Heart right ventricle (tissue), 16 donors: ENCODE data around the gene LBX1. TPM values are rescaled to one million over a fixed set of nuclear protein-coding genes. Genes with fewer than 3 reads are reported as not detected.

ENCODE experiments used
- ATAC-seq, 8 donors: fragments of 200-7000 bp; cut with Tn5 transposase; one replicate each; pipeline ENCODE4 v1.9.1; 2020; ENCODE audit warnings: mild to moderate bottlenecking in 8 of 8, moderate library complexity in 8 of 8, moderate number of reproducible peaks in 1 of 8
- DNase-seq, 2 donors: peaks; one replicate each; pipeline ENCODE4 v3.0.0-alpha.2; 2020
- H3K27ac ChIP-seq, 10 donors: fragments of 200-600 bp; sonication (generic) in 2 of 10; one replicate each; pipeline versions ENCODE4 v1.5.0 to v1.8.0; 2020 to 2022; ENCODE audit warnings: mild to moderate bottlenecking in 3 of 10
- H3K27me3 ChIP-seq, 7 donors: fragments of 200-600 bp; one replicate each; pipeline ENCODE4 v1.8.0; 2021 to 2022; ENCODE audit warnings: mild to moderate bottlenecking in 2 of 7
- H3K36me3 ChIP-seq, 9 donors: fragments of 200-600 bp; sonication (generic) in 1 of 9; one replicate each; pipeline versions ENCODE4 v1.5.0 to v1.8.0; 2020 to 2022; ENCODE audit warnings: mild to moderate bottlenecking in 2 of 9
- H3K4me1 ChIP-seq, 9 donors: fragments of 200-600 bp; sonication (generic) in 1 of 9; one replicate each; pipeline versions ENCODE4 v1.5.0 to v1.8.0; 2020 to 2022; ENCODE audit warnings: mild to moderate bottlenecking in 4 of 9
- H3K4me3 ChIP-seq, 10 donors: fragments of 200-600 bp; sonication (generic) in 2 of 10; one replicate each; pipeline versions ENCODE4 v1.5.0 to v1.8.0; 2020 to 2022; ENCODE audit warnings: mild to moderate bottlenecking in 7 of 10, moderate library complexity in 2 of 10
- H3K9me3 ChIP-seq, 11 donors: fragments of 200-600 bp in 10 of 11; sonication (generic) in 2 of 11; one replicate each; pipeline versions ENCODE4 v1.5.0 to v1.8.0; 2013 to 2022; ENCODE audit warnings: mild to moderate bottlenecking in 2 of 11, control low read depth in 1 of 11, moderate library complexity in 1 of 11
- WGBS, 2 donors: extraction: QIAGEN DNeasy Blood & Tissue Kit; methylation state at CpG; one replicate each; pipeline ENCODE4 v1.1.7; 2013; ENCODE audit warnings: inconsistent platforms in 1 of 2; 5-methylcytosine and 5-hydroxymethylcytosine counted together
- intact Hi-C, 10 donors: fragments of 100-400 bp; cut with DNase I; formaldehyde crosslinking; loops; one replicate each; pipeline versions ENCODE4 v1.11.1 to v1.14.2; 2022
- polyA plus RNA-seq, 2 donors: library from polyadenylated mRNA; stranded (reverse); fragments of 200-250 nt; gene quantifications; one replicate each; pipeline ENCODE4 v1.2.3, GENCODE V29; 2013
- total RNA-seq, 10 donors: library from RNA; stranded (reverse); fragmentation: NEBNext Ultra II Directional in 3 of 10; extraction: Animal tissue kit (Norgen Biotek cat#: 25700) in 3 of 10; gene quantifications; one replicate each; pipeline versions ENCODE4 v1.2.1 to v1.2.4, GENCODE V29; 2021 to 2023
- TF ChIP-seq, protein P1 (sequence below), 9 donors: fragments of 200-600 bp; sonication (generic) in 2 of 9; IDR thresholded peaks; one replicate each; pipeline versions ENCODE4 v1.5.0 to v1.8.0; 2021 to 2022; ENCODE audit warnings: antibody characterized with exemption in 9 of 9, mild to moderate bottlenecking in 5 of 9, moderate library complexity in 1 of 9
- donor health status: Arrhythmogenic right ventricular cardiomyopathy.
- donor health status: ischemic (EF 13 %, LVEDD 7.1; RV severe dilation, severe dysfunction).
- donor health status: healthy with polysubstance abuse.
- donor health status: DM: no; HTN: yes; CAD: no.
- donor health status: DM: no; HTN: no; CAD: no.
- donor health status: ischemic (EF 25% LVEDD 6.9; RV normal size, moderate dysfunction).
- donor health status: ischemic (EF 25% LVEDD 5.7; RV mildly dilated, moderate dysfunction).
- donor health status: healthy.
- donor health status: DM: yes; HTN: yes; CAD: no.
- donor health status: Ischemic cardiomyopathy.
- donor health status: ischemic (EF 35%, LVEDD 5.7; RV mildly dilated, moderate dysfunction).
- donor health status: nonischemic (EF 11% LVEDD 7.7; RV severe dilation, severe dysfunction).
- donor health status: DM: yes; HTN: yes; CAD: no.
- donor health status: PGD.
- donor health status: ischemic (EF 29% LVEDD 5.4; RV normal size, mild dysfunction).
- donor health status: nonischemic (EF 23%, LVEDD 6.1; RV moderate dilation, normal function).

Gene LBX1
- total and polyA plus RNA-seq, 12 donors = not detected

DNA sequence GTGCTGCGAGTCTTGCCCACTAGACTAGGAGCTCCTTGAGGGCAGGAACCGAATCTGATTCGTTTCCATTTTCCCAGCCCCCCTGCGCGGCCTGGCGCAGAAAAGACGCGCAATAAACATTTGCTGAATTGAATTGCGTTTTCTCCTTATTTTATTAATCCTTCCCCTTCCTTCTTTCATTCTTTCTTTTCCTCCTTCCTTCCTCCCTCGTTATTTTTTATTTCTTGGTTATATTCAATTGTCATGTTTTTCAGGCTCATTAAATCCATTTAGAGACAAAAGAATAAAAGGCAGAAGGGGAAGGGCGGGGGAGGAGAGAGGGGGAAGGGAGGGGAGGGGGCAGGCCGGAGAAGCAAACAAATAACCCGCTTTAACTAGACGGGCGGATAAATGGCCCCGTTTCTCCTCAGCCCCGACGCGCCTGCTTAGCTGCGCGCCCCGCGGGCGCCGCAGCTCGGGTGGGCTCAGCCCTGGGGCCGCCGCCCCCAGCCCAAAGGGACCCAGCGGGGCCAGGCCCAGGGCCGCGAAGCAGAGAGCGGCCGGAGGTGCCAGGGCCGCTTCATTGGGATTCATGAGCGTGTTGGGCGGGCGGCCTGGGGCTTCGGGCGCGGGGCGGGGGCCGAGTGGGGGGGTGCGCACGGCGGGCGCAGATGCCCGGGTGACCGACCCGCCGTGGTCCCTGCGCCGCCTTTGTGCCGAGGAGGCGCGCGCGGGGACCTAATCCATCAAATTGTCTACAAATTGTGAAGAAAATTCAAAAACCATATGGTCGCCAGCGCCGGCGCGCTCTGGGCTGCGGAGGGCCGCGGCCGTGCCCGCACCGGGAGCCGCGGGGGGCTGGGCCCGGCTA, 5.0 kb downstream of the LBX1 start:
- H3K27ac ChIP-seq = no peak overlapping the region
- H3K9me3 ChIP-seq = no peaks in the 10 kb centered on the region
- 3 to 4% methylated on average over 69 to 71 of the region's 71 CpGs for WGBS, 2 donors
- H3K36me3 ChIP-seq = no peaks in the 10 kb centered on the region
- intact Hi-C loops = loop anchor here in 1 of 10 donors (5.0 kb wide), 1 partner anchor 68 kb away; no protein-coding TSS in a partner anchor
- ATAC-seq = no peak
- peaks cover 83 to 100% (median 100%) of the 10 kb centered on the region in 7 donors for H3K27me3 ChIP-seq
- H3K4me1 ChIP-seq = peaks cover 16 to 63% (median 57%) of the 10 kb centered on the region in 9 donors
- peak overlapping the region in 3 of 10 donors; percentile 19 to 43 (median 34) for H3K4me3 ChIP-seq
- TF ChIP-seq, protein P1, sequence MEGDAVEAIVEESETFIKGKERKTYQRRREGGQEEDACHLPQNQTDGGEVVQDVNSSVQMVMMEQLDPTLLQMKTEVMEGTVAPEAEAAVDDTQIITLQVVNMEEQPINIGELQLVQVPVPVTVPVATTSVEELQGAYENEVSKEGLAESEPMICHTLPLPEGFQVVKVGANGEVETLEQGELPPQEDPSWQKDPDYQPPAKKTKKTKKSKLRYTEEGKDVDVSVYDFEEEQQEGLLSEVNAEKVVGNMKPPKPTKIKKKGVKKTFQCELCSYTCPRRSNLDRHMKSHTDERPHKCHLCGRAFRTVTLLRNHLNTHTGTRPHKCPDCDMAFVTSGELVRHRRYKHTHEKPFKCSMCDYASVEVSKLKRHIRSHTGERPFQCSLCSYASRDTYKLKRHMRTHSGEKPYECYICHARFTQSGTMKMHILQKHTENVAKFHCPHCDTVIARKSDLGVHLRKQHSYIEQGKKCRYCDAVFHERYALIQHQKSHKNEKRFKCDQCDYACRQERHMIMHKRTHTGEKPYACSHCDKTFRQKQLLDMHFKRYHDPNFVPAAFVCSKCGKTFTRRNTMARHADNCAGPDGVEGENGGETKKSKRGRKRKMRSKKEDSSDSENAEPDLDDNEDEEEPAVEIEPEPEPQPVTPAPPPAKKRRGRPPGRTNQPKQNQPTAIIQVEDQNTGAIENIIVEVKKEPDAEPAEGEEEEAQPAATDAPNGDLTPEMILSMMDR (IDR thresholded peaks at IDR 0.05) = no peak
- DNase-seq = no peak

DNA sequence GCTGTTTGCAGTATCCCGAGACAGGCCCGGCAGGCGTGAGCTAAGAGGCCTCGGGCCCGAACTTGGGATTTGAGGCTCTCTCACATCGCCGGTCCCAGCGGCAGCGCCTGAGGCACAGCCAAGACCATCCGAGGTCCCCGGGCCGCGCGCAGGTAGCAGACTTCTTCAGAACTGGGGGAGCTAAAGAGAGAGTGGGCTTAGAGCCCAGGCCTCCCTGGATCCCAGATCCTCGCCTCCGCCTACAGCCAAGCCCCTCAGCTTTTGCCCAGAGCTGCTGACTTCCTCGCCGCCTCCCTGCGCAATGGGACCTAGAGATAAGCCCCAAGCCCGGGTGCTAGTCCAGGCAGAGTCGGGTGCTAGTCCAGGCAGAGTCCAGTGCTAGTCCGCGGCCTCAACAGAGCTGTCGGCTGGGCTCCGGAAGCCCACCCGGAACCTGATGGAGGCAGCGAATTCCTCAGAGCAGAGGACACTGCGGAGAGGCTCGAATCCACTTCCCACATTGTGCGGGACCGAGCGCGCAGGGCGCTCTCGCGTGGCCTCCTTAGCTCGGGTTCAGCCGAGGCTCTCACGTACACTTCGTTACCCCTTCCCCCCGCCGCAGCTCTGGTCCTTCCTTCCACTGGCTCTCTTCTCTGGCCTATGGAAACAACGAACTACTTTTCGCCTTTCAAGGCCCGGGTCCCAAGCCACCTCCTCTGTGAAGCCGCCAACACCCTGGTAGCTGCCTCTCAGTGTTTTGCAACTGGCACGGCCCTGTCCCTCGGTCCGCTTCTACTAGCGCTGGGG, 5.8 kb downstream of the LBX1 start:
- no peak for DNase-seq
- Histone ChIP-seq H3K27ac (no peak overlapping the region), H3K27me3 (peaks cover 84 to 100% (median 100%) of the 10 kb centered on the region in 7 donors), H3K36me3 (no peaks in the 10 kb centered on the region), H3K4me3 (peak overlapping the region in 7 of 10 donors; percentile 24 to 52 (median 43)), H3K9me3 (no peaks in the 10 kb centered on the region), H3K4me1 (peaks cover 16 to 58% (median 51%) of the 10 kb centered on the region in 9 donors)
- ATAC-seq = no peak
- WGBS, 2 donors = 3 to 8% methylated on average over 50 of the region's 50 CpGs
- TF ChIP-seq, protein P1 (IDR thresholded peaks at IDR 0.05) = no peak
- intact Hi-C loops = loop anchor here in 1 of 10 donors (5.0 kb wide), 1 partner anchor 69 kb away; no protein-coding TSS in a partner anchor

- no peak for DNase-seq
- H3K36me3 ChIP-seq = no peaks in the 10 kb centered on the region
- ATAC-seq = peak in 5 of 8 donors; percentile 9 to 46 (median 27)
- H3K27ac ChIP-seq = no peak overlapping the region
- H3K4me1 ChIP-seq = peaks cover 15 to 55% (median 48%) of the 10 kb centered on the region in 9 donors
- intact Hi-C loops = loop anchor here in 1 of 10 donors (5.0 kb wide), 1 partner anchor 70 kb away; no protein-coding TSS in a partner anchor
- H3K4me3 ChIP-seq = peak overlapping the region in 9 of 10 donors; percentile 22 to 52 (median 43)
- 1 to 2% methylated on average over 42 of the region's 42 CpGs for WGBS, 2 donors
- H3K27me3 ChIP-seq = peaks cover 84 to 100% (median 100%) of the 10 kb centered on the region in 7 donors
- no peaks in the 10 kb centered on the region for H3K9me3 ChIP-seq
- TF ChIP-seq, protein P1 (IDR thresholded peaks at IDR 0.05) = no peak
Observed at GRCh38 chr10:101222683-101223273, 6.5 kb downstream of the LBX1 start.
